GM19468 (cell line): ENCODE data around the gene ZNF358.
A peak's percentile ranks its signal among the peaks of the same experiment; 100 is the strongest.
"Not testable (repeated sequence)": the region's sequence is repeated elsewhere in the genome, so short reads cannot be mapped to it uniquely, and the experiment has no call there.

Source experiments
- ATAC-seq: cut with Tn5 transposase; IDR thresholded peaks from one replicate; pipeline ENCODE4 v1.9.1; 2021; ENCODE audit warnings: mild to moderate bottlenecking, moderate library complexity, moderate number of reproducible peaks; ENCODE audit not compliant: unreplicated experiment; ENCODE audit errors: extremely low read depth

ZNF358 gene

DNA sequence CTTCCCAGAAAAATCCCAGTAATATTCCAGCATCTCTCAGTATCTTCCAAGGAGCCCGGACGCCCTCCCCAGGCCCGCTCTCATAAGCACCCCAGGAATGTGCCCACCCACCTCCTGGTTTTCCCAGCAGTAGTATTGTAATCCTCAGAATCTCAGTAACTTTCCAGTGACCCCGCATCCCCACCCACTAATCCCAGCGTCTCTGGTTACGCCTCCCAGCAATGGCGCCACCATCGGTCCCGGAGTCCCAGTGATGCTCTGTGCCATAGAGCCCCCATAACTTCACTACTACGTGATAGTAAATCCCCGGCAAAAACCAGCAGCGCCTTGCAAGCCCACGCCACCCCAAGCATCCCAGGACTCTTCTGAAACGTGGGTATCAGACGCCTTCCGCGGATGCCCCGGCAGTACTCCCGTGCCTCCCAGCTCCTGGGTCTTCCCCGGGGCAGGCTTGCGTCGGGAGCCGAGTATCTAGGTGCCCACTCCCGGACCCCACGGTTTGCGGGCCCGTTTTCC is 18.7 kb downstream of the ZNF358 start:
- no peak for ATAC-seq

DNA sequence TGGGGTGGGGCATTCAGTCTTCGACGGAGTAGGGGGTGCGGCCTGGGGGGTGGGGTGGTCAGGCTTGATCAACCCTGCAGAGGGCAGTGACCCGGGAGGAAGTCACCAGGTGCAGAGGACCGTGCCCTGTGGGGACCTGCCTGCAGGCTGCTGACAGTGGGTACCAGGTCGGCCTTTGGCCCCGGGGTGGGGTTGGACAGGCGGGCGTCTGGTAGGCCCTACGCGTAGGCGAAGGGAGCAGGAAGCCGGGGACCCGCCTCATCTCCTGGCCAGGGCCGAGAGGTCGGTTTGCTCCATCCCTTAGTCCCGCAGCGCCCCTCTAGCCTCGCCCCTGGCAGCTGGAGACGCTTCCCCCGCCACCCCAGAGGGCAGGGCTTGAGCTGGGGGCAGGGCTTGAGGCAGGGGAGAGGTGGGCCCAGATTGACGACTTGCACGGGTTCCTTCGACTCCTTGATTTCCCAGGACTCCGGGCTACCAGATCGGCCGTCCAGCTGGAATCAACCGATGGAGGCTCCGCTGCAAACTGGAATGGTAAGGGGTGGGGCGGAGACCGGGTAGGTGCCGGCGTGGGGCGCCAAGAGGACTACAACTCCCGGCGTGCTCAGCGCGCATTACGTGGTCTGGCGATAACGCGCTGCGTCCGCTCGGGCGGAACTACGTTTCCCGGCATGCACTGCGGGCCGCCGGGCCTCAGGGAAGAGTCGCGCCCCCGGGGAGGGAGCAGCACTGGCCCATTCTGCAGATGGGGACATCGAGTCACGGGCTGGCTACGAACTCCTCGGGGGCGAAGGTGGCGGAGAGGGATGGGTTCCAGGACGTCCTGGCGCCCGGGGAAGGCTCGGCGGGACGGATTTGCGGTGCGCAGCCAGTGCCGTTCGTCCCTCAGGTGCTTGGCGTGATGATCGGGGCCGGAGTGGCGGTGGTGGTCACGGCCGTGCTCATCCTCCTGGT is 19.4 kb downstream of the ZNF358 start, which contains the start of gene PNPLA6:
PNPLA6 (plus strand) TSS at position 671 of the 951 bp plus-strand sequence; CDS start at position 743, 72 bp downstream.
- ATAC-seq, result peak; percentile 23

DNA sequence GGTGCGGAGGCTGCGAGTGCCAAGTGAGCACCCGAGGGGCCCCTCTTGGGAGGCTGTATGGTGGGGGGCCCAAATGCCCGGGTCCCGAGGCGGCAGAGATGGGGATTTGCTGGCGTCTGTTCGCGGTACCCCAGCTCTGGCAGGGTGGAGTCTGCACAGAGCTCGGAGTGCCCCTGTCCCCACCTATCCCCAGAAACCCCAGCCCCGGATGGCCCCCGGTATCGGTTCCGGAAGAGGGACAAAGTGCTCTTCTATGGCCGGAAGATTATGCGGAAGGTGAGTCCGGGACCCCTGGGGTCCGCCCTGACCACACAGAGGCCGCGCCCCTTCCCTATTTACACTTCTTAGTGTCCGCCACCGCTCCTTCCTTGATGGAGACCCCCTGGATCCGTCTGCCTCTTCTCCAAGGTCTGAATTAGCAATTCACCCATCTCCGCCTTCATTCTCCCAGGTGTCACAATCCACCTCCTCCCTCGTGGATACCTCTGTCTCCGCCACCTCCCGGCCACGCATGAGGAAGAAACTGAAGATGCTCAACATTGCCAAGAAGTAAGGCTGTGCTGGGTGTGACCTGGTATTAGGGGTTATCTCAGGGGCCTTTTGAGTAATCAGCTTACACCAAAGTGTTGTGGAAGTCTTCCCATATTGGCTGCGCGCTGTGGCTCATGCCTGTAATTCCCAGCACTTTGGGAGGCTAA is 20.2 kb downstream of the ZNF358 start:
- ATAC-seq, result no peak

DNA sequence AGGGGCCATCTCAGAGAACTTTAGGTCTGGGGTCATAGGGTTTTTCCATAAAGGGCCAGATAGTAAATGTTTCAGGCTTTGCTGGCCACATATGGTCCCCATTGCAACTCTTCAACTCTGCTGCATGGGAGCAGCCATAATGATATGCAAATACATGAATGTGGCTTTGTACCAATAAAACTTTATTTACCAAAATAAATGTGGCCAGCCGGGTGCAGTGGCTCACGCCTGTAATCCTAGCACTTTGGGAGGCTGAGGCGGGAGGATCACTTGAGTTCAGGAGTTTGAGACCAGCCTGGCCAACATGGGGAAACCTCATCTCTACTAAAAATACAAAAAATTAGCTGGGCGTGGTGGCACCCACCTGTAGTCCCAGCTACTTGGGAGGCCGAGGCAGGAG is 23.1 kb downstream of the ZNF358 start:
- not testable (repeated sequence) for ATAC-seq

DNA sequence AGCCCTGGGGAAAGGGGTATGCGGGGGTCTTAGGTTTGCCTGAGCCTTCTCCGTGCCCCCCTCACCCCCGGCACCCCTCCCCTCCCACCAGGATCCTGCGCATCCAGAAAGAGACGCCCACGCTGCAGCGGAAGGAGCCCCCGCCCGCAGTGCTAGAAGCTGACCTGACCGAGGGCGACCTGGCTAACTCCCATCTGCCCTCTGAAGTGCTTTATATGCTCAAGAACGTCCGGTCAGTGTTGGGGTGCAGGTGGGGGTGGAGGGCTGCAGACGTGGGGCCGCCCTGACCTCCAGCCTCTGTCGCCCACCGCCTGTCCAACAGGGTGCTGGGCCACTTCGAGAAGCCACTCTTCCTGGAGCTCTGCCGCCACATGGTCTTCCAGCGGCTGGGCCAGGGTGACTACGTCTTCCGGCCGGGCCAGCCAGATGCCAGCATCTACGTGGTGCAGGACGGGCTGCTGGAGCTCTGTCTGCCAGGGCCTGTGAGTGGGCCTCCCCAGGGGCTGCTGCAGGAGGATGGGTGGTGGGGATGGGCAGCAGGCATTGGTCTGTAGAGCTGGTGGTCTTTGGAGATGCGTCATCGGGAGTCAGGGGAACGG is 24.0 kb downstream of the ZNF358 start:
- no peak for ATAC-seq

DNA sequence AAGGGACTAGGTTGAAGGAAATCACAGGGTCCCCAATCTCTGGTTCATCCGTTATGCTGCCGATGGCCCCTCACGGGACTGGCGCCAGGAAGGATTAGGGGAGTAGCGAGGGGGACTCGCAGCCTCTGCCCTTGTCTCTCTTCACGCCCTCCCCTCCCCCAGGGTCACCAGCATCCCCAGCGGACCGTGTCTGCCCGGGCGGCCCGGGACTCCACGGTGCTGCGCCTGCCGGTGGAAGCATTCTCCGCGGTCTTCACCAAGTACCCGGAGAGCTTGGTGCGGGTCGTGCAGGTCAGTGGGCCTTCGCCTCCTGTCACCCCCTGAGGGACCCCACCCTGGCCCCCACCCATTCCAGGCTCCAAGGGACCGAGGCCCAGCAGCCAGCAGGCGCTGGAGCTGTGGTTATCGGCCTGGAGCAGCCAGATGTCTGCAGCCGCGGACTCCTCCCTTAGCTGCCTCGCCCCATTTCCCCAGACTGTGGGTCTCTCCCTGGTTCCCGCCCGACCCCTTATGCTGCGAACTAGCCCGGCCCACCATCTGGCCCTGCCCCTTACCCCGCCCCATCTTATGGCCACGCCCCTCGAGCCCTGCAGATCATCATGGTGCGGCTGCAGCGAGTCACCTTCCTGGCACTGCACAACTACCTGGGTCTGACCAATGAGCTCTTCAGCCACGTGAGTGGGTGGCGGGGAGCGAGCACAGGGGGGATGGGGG is 25.0 kb downstream of the ZNF358 start:
- ATAC-seq, result no peak

DNA sequence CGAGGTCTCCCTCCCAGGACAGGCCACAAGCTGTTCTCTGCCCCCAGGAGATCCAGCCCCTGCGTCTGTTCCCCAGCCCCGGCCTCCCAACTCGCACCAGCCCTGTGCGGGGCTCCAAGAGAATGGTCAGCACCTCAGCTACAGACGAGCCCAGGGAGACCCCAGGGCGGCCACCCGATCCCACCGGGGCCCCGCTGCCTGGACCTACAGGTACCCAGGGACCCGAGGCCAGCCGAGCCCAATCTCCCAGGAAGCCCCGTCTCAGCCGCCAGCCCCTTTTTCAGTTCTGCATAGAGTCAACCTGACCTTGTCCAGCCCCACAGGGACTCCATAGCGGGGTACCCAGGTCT is 25.5 kb downstream of the ZNF358 start:
- ATAC-seq, result no peak

DNA sequence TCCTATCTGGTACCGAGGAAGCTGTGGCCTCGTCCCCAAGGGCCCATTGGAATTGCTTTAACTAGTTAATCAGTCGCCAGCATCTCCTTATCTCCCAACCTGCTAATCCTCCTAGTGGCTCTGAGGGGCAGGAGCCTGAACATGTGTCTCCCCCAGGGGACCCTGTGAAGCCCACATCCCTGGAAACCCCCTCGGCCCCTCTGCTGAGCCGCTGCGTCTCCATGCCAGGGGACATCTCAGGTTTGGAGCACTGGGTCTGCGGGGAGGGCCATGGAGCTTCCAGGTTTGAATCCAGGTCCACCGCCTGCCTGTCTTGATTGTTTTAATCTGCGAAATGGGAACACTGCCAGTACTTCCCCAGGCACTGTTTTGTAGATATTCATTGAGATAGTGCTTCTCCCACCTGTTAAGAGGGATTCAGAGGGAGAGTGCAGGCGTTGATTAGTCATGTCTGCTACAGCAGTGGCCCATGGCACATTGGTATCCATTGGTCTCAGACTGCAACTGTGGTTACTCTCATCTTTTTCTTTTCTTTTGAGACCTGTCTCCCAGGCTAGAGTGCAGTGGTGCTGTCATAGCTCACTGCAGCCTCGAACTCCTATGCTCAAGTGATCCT is 26.0 kb downstream of the ZNF358 start:
- ATAC-seq, result no peak

DNA sequence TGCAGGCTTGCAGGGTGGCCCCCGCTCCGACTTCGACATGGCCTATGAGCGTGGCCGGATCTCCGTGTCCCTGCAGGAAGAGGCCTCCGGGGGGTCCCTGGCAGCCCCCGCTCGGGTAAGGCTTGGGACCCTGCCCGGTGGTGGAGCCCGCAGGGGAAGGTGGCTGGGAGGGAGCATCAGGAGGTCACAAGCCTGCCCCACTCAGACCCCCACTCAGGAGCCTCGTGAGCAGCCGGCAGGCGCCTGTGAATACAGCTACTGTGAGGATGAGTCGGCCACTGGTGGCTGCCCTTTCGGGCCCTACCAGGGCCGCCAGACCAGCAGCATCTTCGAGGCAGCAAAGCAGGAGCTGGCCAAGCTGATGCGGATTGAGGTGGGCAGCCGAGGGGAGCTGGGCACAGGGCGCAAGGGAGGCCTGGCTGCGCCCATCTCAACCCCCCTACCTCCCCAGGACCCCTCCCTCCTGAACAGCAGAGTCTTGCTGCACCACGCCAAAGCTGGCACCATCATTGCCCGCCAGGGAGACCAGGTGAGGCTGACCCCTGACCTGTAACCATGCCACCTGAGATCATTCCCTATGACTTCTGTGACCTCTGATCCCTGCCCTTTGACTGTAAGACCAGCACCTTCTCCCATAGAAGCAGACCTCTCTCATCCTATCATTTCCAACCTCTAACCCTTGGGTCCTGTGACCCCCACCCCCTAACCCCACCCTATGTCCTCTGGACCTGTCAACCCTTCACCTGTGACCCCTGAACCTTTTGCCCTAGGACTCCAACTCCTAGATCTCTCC is 26.8 kb downstream of the ZNF358 start:
- no peak for ATAC-seq

DNA sequence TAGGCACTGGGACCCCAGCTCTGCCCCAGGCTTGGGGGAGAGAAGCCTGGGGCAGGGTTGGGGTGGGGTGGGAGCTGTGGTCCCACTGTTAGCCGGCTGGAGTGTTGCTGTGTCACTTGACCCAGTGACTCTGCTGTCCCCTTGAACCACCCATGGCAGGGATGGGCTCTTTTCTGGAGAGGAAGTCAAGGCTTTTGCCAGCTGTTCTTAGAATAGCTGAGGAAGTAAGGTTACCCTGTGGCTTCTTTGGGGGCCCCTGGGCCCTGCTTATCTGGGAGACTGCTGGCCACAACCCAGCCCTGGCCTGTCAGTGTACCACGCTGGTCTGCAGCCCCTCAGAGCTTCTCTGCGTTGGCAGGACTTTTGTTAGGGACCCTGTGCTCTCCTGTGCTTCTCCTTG is 28.7 kb downstream of the ZNF358 start:
- ATAC-seq, result no peak

DNA sequence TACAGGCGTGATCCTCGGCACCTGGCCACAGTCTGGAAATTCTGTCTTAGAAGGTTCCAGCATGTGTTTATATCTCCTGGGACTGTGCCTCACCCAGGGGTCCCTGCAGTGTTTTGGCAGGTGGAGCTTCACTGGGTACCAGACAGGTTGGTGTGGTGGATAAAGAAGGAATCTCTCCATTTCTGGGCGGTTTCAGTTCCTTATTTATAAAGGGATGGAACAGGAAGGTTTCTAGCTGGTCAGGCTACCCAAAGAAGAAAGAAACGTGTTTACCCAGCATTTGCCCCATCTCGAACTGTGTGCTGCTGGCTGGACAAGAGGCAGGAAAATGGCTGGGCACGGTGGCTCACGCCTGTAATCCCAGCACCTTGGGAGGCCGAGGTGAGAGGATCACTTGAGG is 29.4 kb downstream of the ZNF358 start:
- ATAC-seq, result no peak

DNA sequence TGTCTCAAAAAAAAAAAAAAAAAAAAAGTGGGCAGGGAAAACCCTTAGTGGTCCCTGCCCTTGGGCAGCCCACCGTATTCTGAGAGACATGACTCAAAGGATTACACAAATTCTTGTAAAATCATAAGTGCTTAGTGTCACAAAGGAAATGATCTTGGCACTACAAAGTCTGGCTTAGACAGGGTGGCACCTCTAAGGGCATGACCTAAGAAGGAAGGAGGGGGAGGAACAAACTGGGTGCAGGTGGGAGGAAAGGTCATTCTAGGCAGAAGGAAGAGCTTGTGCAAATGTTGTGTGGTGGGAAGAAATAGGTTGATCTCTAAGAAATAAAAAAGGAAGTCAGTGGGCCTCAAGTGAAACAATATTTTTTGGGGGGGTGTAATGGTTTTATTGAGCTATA is 30.0 kb downstream of the ZNF358 start:
- no peak for ATAC-seq

DNA sequence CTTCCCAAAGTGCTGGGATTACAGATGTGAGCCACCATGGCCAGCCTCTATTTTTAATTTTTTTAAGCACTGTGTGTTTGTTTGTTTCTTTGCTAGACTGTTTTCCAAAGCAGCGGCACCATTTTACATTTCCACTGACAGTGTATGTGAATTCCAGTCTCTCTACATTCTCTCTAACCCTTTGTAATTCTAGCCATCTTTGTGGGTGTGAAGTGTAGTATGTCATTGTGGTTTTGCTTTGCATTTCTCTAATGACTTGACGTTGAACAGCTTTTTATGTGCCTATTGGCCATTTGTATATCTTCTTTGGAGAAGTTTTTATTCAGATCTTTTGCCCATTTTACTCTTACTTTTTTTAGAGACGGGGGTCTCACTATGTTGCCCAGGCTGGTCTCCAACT is 31.3 kb downstream of the ZNF358 start:
- no peak for ATAC-seq

DNA sequence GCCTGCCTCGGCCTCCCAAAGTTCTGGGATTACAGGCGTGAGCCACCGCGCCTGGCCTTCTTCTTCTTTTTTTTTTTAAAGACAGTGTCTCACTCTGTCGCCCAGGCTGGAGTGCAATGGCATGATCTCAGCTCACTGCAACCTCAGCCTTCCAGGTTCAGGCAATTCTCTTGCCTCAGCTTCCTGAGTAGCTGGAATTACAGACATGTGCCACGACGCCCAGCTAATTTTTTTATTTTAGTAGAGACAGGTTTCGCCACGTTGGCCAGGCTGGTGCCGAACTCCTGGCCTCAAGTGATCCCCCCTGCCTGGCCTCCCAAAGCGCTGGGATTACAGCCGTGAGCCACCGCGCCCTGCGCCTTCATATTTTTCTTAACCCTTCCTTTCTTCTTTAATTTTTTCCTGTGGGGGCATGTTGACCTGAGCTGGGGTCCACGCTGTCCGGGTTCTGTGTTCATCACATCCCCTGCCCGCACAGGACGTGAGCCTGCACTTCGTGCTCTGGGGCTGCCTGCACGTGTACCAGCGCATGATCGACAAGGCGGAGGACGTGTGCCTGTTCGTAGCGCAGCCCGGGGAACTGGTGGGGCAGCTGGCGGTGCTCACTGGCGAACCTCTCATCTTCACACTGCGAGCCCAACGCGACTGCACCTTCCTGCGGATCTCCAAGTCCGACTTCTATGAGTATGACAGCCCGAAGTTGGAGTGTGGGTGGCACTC is 33.7 kb downstream of the ZNF358 start:
- ATAC-seq, result no peak

DNA sequence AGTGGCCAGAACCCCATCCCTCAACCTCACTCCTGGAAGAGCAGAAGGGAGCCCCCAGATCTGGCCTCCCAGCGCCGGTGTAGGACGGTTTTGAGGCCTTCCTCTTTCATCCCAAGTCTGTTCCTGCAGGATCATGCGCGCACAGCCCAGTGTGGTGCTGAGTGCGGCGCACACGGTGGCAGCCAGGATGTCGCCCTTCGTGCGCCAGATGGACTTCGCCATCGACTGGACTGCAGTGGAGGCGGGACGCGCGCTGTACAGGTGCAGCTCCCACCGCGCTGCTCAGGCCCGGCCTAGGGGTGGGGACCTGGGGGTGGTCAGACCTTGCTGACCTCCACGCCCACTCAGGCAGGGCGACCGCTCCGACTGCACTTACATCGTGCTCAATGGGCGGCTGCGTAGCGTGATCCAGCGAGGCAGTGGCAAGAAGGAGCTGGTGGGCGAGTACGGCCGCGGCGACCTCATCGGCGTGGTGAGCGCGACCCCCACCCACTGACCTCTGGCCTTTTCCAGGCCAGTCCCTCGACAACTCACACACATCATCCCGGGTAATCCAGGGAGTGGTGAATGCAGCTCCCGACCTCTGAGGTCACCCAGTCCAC is 34.4 kb downstream of the ZNF358 start:
- ATAC-seq, result no peak

DNA sequence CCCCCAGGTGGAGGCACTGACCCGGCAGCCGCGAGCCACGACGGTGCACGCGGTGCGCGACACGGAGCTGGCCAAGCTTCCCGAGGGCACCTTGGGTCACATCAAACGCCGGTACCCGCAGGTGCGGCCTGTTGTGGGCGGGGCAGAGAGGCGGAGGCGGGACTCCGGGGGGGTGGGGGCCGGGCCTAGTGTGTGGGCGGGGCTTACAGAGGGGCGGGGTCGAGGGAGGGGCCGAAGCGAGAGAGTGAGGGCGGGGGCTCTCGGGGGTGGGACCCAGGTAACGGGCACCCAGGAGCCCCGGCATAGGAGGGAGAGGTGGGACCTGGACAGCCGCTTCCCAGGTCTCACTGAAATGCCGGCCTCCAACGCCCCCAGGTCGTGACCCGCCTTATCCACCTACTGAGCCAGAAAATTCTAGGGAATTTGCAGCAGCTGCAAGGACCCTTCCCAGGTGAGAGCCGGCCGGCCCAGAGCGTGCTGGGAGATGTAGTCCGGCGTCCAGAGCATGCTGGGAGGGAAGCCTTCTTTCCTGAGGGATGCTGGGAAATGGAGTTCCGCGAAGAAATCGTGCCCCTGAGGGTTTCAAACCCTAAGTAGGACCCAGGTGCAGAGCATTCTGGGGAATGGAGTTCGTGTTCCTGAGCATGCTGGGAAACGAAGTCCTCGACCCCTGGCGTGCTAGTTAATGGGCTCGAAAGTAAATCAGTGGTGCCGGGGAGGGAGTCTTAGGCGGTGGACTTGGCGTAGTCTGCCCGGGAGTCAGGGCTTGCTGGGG is 35.3 kb downstream of the ZNF358 start:
- no peak for ATAC-seq

DNA sequence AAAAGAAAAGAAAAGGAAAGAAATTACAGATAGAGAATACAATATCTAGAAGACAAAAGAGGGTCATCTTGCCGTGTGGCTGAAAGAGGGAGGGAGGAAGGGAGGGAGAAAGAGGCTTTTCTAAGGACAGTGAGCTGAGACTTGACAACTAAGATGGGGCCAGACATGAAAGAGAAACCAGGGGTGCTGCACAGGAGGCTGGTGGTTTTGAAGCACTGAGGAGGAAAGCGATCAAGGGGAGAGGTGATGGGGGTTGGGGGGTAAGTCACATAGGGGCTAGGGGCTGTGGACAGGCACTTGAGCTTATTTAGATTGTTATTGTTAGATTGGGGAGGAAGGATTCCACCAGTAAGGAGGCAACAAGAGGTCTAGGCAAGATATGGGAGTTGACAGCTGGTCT is 36.9 kb downstream of the ZNF358 start:
- ATAC-seq, result no peak
